Activated naive CD8-positive, alpha-beta T cell treated with anti-CD3 and anti-CD28 coated beads, Interleukin-2, amount 10 ng/mL, durations not matched to agents 7 days and 5 days (primary cell): Measurements from ENCODE around the gene WWOX. TPM values are rescaled to one million over a fixed set of nuclear protein-coding genes. Genes with fewer than 3 reads are reported as not detected.

Experiments used
- ATAC-seq: fragments of 150-1000 bp; cut with Tn5 transposase; one replicate; pipeline ENCODE4 v1.10.0; 2021; ENCODE audit warnings: low read depth, moderate library complexity
- POLR2A ChIA-PET: fragments of 350-600 bp; sonication (Branson Sonifier 250); formaldehyde crosslinking; loops from one replicate; lab custom pipeline; 2021; ENCODE audit warnings: antibody characterized with exemption; lab: Charles Lee
- DNase-seq: peaks from one replicate; pipeline ENCODE4 v3.0.0; 2021
- H3K27ac Mint-ChIP-seq: one replicate; pipeline ENCODE4 v1.8.0; 2022; ENCODE audit warnings: mild to moderate bottlenecking, mixed read lengths
- H3K27me3 Mint-ChIP-seq: one replicate; pipeline ENCODE4 v1.8.0; 2022; ENCODE audit warnings: mild to moderate bottlenecking, moderate library complexity, mixed read lengths
- H3K36me3 Mint-ChIP-seq: one replicate; pipeline ENCODE4 v1.8.0; 2021; ENCODE audit warnings: mild to moderate bottlenecking, mixed read lengths
- H3K4me1 Mint-ChIP-seq: one replicate; pipeline ENCODE4 v1.8.0; 2021; ENCODE audit warnings: mixed read lengths
- H3K4me3 Mint-ChIP-seq: one replicate; pipeline ENCODE4 v1.8.0; 2022; ENCODE audit warnings: mild to moderate bottlenecking, moderate library complexity, mixed read lengths
- H3K9me3 Mint-ChIP-seq: one replicate; pipeline ENCODE4 v1.8.0; 2021; ENCODE audit warnings: mixed read lengths
- total RNA-seq, 2 experiments: library from RNA; stranded (reverse); gene quantifications; one replicate each; pipeline ENCODE4 v1.2.3, GENCODE V29; 2021

The WWOX gene
- total RNA-seq, 2 experiments from 2014 or later: 26.8 to 27.7 TPM

DNA sequence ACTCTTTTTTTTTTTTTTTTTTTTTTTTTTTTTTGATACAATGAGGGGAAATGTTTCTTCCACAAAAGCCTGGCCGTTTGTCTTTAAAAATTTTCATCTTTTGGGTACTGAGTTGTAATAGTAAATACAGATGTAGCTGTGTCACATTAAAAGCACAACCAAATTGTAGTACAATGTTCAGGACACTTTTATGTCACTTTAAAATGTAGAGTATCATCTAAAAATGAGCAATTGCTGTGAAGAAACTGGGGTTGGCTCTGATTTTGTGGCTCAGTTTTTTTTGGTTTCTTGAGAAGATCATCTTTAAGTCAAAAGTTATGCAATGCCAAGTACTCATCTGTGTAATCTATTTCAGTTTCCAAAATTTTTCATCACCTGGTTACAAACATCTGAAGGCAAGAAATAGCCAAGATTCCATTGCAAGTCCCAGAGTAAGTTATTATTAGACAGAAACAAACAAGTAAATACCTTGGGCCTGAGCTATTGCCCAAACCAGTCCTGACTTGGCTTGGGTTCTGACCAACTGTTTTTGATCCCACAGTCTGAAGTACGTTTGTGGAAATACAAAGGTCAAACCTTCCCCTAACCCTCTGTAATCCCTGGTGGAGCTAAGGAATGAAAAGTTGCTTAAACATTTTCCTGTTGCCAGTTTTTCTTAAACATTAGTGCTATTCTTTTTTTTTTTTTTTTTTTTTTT is 717.2 kb downstream of the WWOX start:
- H3K36me3 Mint-ChIP-seq: no peaks in the 10 kb centered on the region
- H3K9me3 Mint-ChIP-seq: peaks cover 2% of the 10 kb centered on the region
- POLR2A ChIA-PET: no interaction called here
- H3K4me3 Mint-ChIP-seq: no peak overlapping the region
- ATAC-seq (no peak), DNase-seq (no peak)
- H3K27me3 Mint-ChIP-seq: no peaks in the 10 kb centered on the region
- H3K4me1 Mint-ChIP-seq: no peaks in the 10 kb centered on the region
- no peak overlapping the region for H3K27ac Mint-ChIP-seq

DNA sequence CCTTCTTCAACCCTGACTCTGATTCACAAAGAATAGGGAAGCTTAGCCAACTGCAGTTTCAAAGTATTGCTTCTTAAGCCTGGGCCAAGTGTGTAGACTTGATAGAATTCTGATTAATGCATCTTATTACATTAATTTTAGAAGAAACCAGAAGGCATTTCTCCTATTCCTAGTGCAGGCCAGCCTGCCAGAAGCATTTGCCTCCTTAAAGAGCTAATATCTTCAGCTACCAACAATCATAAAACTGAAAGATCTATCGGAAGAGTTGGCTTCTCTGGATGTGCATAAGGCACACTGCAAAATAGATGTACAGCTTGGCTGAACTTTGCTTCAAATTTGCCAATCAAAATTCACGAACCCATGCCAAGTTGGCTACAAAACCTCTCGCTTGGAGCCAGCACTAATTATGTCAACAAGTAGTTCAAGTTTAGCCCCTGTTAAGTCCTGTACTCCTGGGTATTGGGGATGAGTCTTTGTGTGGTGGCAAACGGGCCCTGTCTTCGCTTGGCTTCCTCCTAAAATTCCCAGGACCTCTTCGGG is 717.8 kb downstream of the WWOX start:
- Mint-ChIP-seq H3K4me3 (no peak overlapping the region), H3K27me3 (no peaks in the 10 kb centered on the region), H3K36me3 (no peaks in the 10 kb centered on the region), H3K9me3 (peaks cover 2% of the 10 kb centered on the region), H3K27ac (no peak overlapping the region), H3K4me1 (no peaks in the 10 kb centered on the region)
- ATAC-seq: no peak
- POLR2A ChIA-PET: no interaction called here
- no peak for DNase-seq

GRCh38 chr16:78821335-78821734 is 721.9 kb downstream of the WWOX start:
- no peak overlapping the region for H3K27ac Mint-ChIP-seq
- DNase-seq (no peak), ATAC-seq (no peak)
- H3K36me3 Mint-ChIP-seq: peaks cover 2% of the 10 kb centered on the region
- H3K4me3 Mint-ChIP-seq: no peak overlapping the region
- POLR2A ChIA-PET: no interaction called here
- H3K4me1 Mint-ChIP-seq: no peaks in the 10 kb centered on the region
- H3K27me3 Mint-ChIP-seq: no peaks in the 10 kb centered on the region
- H3K9me3 Mint-ChIP-seq: peaks cover 2% of the 10 kb centered on the region

- peaks cover 2% of the 10 kb centered on the region for H3K9me3 Mint-ChIP-seq
- H3K36me3 Mint-ChIP-seq: peaks cover 2% of the 10 kb centered on the region
- POLR2A ChIA-PET: no interaction called here
- no peaks in the 10 kb centered on the region for H3K27me3 Mint-ChIP-seq
- no peaks in the 10 kb centered on the region for H3K4me1 Mint-ChIP-seq
- H3K27ac Mint-ChIP-seq: no peak overlapping the region
- no peak for ATAC-seq
- no peak overlapping the region for H3K4me3 Mint-ChIP-seq
- no peak for DNase-seq
Observed at GRCh38 chr16:78822509-78822908, 723.1 kb downstream of the WWOX start.

- ATAC-seq (no peak), DNase-seq (no peak)
- H3K4me3 Mint-ChIP-seq: no peak overlapping the region
- H3K4me1 Mint-ChIP-seq: no peaks in the 10 kb centered on the region
- H3K9me3 Mint-ChIP-seq: peaks cover 2% of the 10 kb centered on the region
- no peaks in the 10 kb centered on the region for H3K27me3 Mint-ChIP-seq
- H3K36me3 Mint-ChIP-seq: peaks cover 2% of the 10 kb centered on the region
- no peak overlapping the region for H3K27ac Mint-ChIP-seq
- POLR2A ChIA-PET: no interaction called here
Observed at GRCh38 chr16:78823027-78823426, 723.6 kb downstream of the WWOX start.

- no peak overlapping the region for H3K4me3 Mint-ChIP-seq
- peaks cover 2% of the 10 kb centered on the region for H3K27me3 Mint-ChIP-seq
- no peak for ATAC-seq
- POLR2A ChIA-PET: no interaction called here
- no peaks in the 10 kb centered on the region for H3K4me1 Mint-ChIP-seq
- no peak for DNase-seq
- no peaks in the 10 kb centered on the region for H3K9me3 Mint-ChIP-seq
- no peak overlapping the region for H3K27ac Mint-ChIP-seq
- H3K36me3 Mint-ChIP-seq: peaks cover under 1% of the 10 kb centered on the region
Observed at GRCh38 chr16:78829280-78829679, 729.8 kb downstream of the WWOX start.

DNA sequence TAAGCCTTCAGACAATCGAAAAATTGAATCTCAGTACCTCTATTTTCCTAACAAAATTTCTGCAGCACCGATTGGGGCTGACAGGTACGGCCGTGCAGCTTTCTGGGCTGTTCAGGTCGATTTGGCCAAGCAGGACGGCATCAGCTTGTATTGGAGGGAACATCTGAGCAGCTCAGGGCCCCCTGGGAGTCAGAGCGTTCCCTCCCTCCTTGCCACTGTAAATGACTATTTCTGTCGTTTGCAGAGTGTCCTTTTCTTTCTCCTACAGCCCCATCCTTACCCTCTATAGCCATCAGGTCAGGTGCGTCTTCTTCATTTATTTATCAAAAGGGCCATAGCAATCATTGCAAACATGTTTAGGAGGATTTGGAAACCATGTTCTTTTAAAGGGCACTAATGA is 731.1 kb downstream of the WWOX start:
- POLR2A ChIA-PET: no interaction called here
- no peaks in the 10 kb centered on the region for H3K9me3 Mint-ChIP-seq
- ATAC-seq (no peak), DNase-seq (no peak)
- H3K36me3 Mint-ChIP-seq: no peaks in the 10 kb centered on the region
- H3K27ac Mint-ChIP-seq: no peak overlapping the region
- H3K4me3 Mint-ChIP-seq: no peak overlapping the region
- no peaks in the 10 kb centered on the region for H3K4me1 Mint-ChIP-seq
- peaks cover 2% of the 10 kb centered on the region for H3K27me3 Mint-ChIP-seq

DNA sequence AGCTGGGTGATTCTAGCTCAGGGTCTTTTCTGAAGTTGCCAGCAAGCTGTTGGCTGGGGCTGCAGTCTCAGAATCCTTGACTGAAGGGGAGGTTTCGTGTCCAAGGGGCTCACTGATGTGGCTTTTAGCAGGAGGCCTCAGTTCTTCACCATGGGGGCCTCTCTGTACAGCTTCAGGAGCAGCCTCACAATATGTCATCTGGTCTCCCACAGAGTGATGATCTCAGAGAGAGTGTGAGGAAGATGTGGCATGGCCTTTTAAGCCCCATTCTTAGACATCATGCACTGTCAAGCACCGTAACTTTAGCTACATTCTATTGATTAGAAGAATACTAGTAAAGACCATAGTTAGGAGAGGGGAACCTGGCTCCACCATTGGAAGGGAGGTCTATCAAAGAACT is 732.6 kb downstream of the WWOX start:
- Mint-ChIP-seq H3K4me1 (no peaks in the 10 kb centered on the region), H3K27ac (no peak overlapping the region), H3K27me3 (peaks cover 2% of the 10 kb centered on the region), H3K4me3 (no peak overlapping the region), H3K9me3 (no peaks in the 10 kb centered on the region), H3K36me3 (no peaks in the 10 kb centered on the region)
- DNase-seq (no peak), ATAC-seq (no peak)
- POLR2A ChIA-PET: no interaction called here

- Mint-ChIP-seq H3K4me1 (no peaks in the 10 kb centered on the region), H3K27me3 (peaks cover 2% of the 10 kb centered on the region), H3K9me3 (no peaks in the 10 kb centered on the region), H3K27ac (no peak overlapping the region), H3K4me3 (no peak overlapping the region), H3K36me3 (no peaks in the 10 kb centered on the region)
- DNase-seq (no peak), ATAC-seq (no peak)
- POLR2A ChIA-PET: no interaction called here
Observed at GRCh38 chr16:78836802-78837491, 737.5 kb downstream of the WWOX start.

DNA sequence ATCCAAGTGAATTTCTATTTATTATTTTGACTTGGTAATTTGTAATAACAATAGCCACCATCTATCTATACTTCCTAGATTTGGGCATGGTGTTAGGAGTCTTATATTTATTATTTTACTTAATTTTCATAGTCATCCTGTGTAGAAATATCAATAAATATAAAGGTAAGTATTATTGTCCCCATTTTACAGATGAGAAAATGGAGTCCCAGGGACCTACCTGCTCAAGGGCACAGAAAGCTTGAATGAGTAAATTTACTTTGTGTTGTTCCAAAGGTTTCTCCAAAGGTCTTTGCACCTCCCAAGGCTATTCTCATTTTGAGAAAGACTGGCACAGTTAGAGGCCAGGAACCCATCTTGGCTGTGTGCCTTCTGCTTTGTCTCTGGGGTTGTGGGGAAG is 738.3 kb downstream of the WWOX start:
- POLR2A ChIA-PET: no interaction called here
- H3K27me3 Mint-ChIP-seq: peaks cover 2% of the 10 kb centered on the region
- H3K9me3 Mint-ChIP-seq: no peaks in the 10 kb centered on the region
- no peak for ATAC-seq
- H3K4me3 Mint-ChIP-seq: no peak overlapping the region
- no peak for DNase-seq
- no peaks in the 10 kb centered on the region for H3K36me3 Mint-ChIP-seq
- H3K4me1 Mint-ChIP-seq: no peaks in the 10 kb centered on the region
- no peak overlapping the region for H3K27ac Mint-ChIP-seq

DNA sequence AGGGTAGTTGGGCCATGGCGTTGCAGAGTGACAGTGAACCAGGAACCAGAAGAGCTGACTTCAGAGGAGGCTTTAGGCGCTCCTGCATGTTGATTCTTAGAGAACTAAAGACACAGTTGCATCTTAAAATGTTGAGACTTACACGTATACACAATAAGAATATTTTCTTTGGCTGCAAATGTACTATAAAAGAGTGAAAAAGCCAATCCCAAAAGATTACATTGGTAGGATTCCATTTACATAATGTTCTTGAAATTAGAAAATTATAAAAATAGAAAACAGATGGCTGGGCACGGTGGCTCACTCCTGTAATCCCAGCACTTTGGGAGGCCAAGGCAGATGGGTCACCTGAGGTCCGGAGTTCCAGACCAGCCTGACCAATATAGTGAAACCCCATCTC is 738.8 kb downstream of the WWOX start:
- no peak overlapping the region for H3K4me3 Mint-ChIP-seq

GRCh38 chr16:78842950-78843349 is 743.5 kb downstream of the WWOX start:
- no peak overlapping the region for H3K4me3 Mint-ChIP-seq
- H3K27ac Mint-ChIP-seq: no peak overlapping the region
- POLR2A ChIA-PET: no interaction called here
- DNase-seq: no peak
- ATAC-seq: no peak
- no peaks in the 10 kb centered on the region for H3K36me3 Mint-ChIP-seq
- H3K27me3 Mint-ChIP-seq: no peaks in the 10 kb centered on the region
- no peaks in the 10 kb centered on the region for H3K4me1 Mint-ChIP-seq
- no peaks in the 10 kb centered on the region for H3K9me3 Mint-ChIP-seq

More for the DNA sequence above, 738.8 kb downstream of the WWOX start:
- Mint-ChIP-seq H3K27me3 (no peaks in the 10 kb centered on the region), H3K36me3 (no peaks in the 10 kb centered on the region), H3K9me3 (no peaks in the 10 kb centered on the region), H3K27ac (no peak overlapping the region), H3K4me1 (no peaks in the 10 kb centered on the region)
- ATAC-seq: no peak
- POLR2A ChIA-PET: no interaction called here
- no peak for DNase-seq

DNA sequence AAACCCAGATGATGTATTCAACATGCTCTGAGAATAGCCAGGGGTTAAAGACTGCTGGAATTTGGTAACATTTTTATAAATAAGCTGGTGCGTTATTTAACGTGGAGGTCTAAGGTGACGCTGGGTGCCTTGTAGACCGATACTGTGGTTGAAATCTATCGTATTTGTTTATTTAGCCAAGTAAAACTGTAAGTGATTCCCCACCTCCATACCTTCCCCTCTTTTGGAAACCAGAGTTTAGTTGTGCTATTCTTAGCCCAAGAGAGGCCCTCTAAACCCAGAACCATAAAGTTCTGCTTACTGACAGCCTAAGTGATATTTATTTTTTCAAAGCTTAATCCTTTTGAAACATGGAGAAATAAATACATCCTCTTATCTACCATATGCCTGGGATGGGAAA is 744.5 kb downstream of the WWOX start:
- POLR2A ChIA-PET: no interaction called here
- H3K4me1 Mint-ChIP-seq: no peaks in the 10 kb centered on the region
- peaks cover 4% of the 10 kb centered on the region for H3K9me3 Mint-ChIP-seq
- H3K4me3 Mint-ChIP-seq: no peak overlapping the region
- ATAC-seq (no peak), DNase-seq (no peak)
- no peak overlapping the region for H3K27ac Mint-ChIP-seq
- no peaks in the 10 kb centered on the region for H3K36me3 Mint-ChIP-seq
- no peaks in the 10 kb centered on the region for H3K27me3 Mint-ChIP-seq

DNA sequence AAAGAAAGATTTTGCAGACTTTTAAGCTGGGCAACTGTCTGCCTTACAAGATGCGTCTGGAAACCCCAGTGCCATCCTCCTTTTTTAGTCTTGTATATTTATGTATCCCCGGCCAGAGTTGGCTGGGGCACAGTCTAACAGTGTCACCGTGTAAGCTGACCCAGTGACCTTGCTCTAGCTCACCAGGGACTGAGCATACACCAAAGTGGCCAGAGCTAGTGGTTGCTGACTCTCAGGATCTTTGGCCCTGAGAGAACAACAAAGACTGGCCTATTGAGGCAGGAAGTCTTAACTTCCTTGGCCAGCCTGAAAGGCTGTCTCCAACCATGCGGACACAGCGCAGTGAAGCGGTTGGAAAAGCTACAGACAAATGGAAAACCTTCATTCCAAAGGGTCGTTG is 745.2 kb downstream of the WWOX start:
- Mint-ChIP-seq H3K27me3 (no peaks in the 10 kb centered on the region), H3K4me3 (no peak overlapping the region), H3K4me1 (no peaks in the 10 kb centered on the region), H3K36me3 (no peaks in the 10 kb centered on the region), H3K27ac (no peak overlapping the region), H3K9me3 (peaks cover 5% of the 10 kb centered on the region)
- POLR2A ChIA-PET: no interaction called here
- ATAC-seq (no peak), DNase-seq (no peak)
